Measurements from ENCODE around the gene SNX25.
"Not testable (repeated sequence)": the region's sequence is repeated elsewhere in the genome, so short reads cannot be mapped to it uniquely, and the experiment has no call there.

Gene SNX25

GRCh38 chr4:185352741-185353140 lies 143.3 kb downstream of the SNX25 start:
- no peak for DNase-seq

GRCh38 chr4:185357211-185357610 lies 147.8 kb downstream of the SNX25 start:
- no peak for DNase-seq

DNA sequence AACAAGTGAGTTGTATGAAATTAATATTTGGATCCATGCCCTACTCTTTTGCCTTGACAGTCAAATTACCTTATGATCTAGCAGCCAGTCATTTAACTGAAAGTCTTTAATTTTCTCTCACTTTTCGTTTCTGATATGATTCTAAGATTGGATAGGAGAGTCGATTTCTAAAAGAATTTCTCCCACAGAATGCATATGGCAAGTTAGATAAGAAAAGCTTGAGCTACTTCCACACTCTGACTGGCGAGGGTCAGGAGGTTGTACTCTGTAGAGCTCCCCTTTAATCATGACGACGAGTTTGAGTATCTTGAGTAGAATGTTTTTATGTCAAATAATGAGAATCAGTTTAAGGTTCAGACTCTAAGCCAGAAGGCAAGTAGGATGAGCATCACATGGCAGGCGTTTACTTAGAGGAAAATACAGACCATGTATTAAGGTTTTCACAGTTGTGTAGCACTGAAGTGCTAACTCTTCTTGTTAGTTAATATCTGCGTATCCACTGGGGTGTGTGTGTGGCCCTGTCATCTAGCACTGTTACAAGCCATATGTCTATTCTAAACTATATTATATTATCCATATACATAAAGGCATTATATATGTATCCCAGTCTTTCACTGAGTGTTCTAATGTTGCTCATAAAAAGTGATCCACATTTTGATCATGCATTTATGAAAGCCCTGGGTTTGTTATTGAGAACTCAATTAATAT lies 148.5 kb downstream of the SNX25 start:
- no peak for DNase-seq

GRCh38 chr4:185358514-185358913 lies 149.1 kb downstream of the SNX25 start:
- DNase-seq = no peak

DNA sequence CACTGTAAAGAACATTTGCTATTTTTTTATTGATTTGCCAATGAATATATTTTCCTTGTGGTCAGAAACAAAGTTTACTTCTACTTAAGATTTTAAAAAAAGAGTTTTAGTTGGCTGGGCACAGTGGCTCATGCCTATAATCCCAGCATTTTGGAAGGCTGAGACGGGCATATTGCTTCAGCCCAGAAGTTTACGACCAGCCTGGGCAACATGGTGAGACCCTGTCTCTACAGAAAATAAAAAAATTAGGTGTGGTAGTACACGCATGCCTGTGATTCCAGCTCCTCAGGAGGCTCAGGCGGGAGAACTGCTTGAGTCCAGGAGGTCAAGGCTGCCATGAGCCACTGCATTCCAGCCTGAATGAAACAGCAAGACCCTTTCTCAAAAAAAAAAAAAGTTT lies 149.6 kb downstream of the SNX25 start:
- no peak for DNase-seq

GRCh38 chr4:185359767-185360446 lies 150.5 kb downstream of the SNX25 start:
- DNase-seq = no peak

DNA sequence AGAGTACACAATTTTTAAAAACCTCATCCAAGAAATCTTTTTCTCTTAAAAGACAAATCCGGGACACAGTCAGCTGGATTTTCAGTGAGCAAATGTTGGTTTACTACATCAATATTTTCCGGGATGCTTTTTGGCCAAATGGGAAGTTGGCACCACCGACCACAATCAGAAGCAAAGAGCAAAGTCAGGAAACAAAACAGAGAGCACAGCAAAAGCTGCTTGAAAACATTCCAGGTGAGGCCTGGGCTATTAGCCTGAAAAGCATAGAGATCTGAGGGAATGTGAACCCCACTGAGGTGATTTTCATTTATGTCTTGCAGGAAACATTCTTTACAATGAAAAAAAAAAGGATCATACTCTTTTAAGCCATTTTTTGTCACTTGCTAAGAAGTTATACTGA lies 152.5 kb downstream of the SNX25 start:
- no peak for DNase-seq

- not testable (repeated sequence) for DNase-seq
Measured at GRCh38 chr4:185362570-185362969, 153.2 kb downstream of the SNX25 start.

DNA sequence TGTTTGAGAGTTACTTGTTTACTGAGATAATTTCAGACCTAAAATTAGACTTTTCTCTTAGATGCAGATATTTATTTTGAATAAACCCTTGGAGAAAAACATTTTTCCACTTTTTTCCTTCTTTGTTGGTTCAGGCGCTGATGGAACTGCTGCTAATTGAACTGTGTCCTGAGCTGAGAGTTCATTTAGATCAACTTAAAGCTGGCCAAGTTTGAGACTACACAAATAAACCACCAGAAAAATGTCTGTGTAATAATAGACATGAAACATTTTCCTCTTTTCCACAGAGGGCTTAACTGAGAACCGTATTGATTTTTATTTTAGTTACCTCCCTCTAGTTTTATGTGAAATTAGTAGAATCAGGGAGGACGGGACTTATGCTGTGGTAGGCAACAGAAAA lies 153.9 kb downstream of the SNX25 start:
- no peak for DNase-seq

- no peak for DNase-seq
Measured at GRCh38 chr4:185364886-185365285, 155.5 kb downstream of the SNX25 start.

DNA sequence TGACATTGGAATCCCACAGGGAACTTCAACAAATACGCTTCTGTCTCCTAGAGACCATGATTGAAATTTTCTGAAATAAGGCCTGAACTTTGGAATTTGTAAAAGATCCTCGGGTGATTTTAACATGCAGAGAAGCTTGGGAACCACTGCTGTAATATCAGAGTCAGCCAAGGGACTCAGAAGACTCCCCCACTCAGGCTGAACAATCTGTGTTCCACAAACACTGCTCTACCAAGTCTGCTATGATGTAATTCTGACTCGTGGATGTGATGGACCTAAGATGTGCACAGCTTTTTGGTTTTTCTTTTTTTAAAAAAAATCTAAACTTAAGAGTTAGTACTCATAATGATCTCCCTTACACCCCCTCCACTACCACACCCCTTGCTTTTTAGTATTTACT lies 160.3 kb downstream of the SNX25 start:
- no peak for DNase-seq

GRCh38 chr4:185370268-185370949 lies 161.0 kb downstream of the SNX25 start:
- DNase-seq = no peak

- DNase-seq = no peak
Measured at GRCh38 chr4:185371702-185372101, 162.3 kb downstream of the SNX25 start.

GRCh38 chr4:185374027-185374426 lies 164.6 kb downstream of the SNX25 start:
- no peak for DNase-seq

GRCh38 chr4:185374573-185374972 lies 165.2 kb downstream of the SNX25 start:
- no peak for DNase-seq

DNA sequence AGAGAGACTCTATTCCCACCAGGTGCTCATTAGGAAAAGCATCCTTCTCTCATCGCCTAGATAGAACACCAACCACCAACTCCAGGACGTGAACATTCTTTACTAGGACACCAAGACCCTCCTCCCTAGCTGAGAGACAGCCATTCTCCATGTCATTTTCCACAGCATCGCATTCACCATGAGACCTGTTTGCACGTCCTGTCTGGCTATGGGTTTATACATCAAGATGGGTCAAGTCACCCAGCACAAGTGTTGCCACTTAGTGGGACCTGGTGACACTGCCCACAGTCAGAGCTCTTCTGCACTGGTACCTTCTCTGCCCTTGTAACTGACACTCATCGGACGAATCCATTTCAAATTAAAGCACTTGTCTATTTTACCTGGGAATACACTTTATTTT lies 168.9 kb downstream of the SNX25 start:
- no peak for DNase-seq

DNA sequence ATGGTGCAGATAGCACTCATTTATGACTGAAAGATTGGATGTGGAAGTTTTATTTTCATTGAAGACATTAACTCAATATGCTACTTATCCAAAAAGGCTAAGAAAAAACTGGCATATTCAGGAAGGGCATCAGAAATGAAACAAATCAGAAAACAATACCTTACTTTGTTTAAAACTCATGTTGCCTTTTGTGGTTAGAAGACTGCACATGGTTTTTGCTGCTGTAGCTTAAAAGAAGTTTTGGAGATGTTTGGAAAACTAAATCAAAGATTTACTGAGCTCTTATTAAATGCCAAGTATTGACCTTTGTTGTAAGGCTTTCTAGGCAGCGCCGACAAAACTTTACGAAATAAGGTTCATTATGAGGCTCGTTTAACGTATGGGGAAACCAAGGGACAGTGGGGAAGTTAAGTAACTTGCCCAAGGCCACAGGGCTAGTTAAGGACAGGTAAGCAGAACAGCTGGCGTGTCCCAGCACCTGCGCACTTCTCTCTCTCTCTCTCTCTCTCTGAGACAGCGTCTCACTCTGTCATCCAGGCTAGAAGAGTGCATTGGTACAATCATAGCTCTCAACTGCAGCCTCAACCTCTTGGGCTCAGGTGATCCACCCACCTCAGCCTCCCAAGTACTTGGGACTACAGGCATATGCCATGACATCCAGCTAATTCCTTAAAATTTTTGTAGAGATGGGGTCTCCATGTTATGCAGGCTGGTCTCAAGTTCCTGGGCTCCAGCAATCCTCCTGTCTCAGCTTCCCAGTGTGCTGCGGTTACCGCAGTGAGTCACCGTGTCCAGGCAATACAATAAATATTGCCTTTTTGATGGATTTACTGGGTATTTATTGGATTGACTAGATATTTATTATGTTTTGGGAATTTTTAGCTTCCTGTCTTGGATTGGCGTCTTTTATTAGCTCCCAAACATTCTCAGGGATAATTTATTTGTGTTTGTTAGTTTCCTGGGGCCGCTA lies 170.2 kb downstream of the SNX25 start:
- DNase-seq = no peak

DNA sequence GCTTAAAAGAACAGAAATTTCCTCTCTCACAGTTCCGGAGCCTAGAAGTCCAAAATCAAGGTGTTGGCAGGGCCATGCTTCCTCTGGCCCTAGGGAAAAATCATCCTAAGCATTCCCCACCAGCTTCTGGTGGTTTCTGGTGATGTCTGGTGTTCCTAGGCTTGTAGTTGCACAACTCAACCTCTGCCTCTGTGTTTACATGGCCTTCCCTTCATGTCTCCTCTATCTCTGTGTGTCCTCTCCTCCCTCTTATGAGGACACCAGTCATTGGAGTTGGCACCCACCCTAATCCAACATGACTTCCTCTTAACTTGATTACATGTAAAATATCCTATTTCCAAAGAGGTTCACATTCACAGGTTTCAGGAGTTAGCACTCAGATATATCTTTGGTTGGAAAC lies 170.9 kb downstream of the SNX25 start:
- DNase-seq = no peak

- DNase-seq = no peak
Measured at GRCh38 chr4:185381288-185382196, 172.1 kb downstream of the SNX25 start.

- DNase-seq = no peak
Measured at GRCh38 chr4:185382754-185383153, 173.4 kb downstream of the SNX25 start.

GRCh38 chr4:185383451-185383850 lies 174.1 kb downstream of the SNX25 start:
- no peak for DNase-seq

GRCh38 chr4:185384061-185384460 lies 174.7 kb downstream of the SNX25 start:
- no peak for DNase-seq

Measured in GDM1 (cell line).